GM21390 (cell line): Measurements from ENCODE around the gene RSPO3.

Source experiments
- ATAC-seq: cut with Tn5 transposase; IDR thresholded peaks from one replicate; pipeline ENCODE4 v1.9.1; 2021; ENCODE audit not compliant: unreplicated experiment

Gene RSPO3

DNA sequence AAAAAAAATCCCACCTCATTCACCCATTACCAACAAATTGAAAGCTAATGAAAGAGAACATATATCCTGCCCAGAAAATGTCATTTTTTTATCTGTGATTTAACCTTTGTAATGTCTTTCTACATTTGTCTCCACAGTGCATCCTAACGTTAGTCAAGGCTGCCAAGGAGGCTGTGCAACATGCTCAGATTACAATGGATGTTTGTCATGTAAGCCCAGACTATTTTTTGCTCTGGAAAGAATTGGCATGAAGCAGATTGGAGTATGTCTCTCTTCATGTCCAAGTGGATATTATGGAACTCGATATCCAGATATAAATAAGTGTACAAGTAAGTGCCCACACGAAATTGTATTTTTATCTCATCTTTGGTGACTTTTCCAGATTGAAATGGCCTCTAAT is 30.0 kb downstream of the RSPO3 start:
- no peak for ATAC-seq

DNA sequence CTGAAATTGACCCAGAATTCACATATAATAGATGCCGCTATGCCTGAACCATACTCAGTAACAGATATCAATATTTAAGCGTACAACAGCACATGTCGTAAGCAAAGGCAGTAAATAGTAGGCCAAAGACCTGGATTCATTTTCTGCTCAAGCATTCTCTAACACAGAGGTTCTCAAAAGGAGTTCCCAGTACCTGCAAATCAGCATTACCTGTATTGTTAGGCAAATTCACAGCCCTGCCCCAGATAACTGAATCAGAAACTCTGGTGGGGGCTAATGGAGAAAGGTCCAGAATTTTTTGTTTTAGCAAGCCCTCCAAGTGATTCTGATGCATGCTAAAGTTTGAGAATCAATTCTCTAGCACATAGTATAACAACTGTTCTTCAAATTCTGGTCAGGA is 36.0 kb downstream of the RSPO3 start:
- no peak for ATAC-seq

DNA sequence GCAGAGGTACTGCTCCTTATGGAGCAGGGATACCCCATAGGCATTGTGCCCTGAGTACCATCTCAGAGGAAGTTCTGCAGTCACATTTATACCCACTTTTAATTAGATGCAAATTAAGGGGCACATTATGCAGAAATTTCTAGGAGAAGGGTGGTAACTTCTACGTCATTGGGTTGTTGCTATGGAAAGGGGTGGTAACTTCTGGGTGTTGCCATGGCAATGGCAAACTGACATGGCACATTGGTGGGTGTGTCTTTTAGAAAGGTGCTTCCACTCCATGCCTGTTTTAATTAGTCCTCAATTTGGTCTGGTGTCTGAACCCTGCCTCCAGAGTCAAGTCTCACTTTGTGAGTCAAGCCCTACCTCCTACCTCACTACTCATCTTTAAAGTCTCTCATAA is 42.0 kb downstream of the RSPO3 start:
- ATAC-seq, result no peak

DNA sequence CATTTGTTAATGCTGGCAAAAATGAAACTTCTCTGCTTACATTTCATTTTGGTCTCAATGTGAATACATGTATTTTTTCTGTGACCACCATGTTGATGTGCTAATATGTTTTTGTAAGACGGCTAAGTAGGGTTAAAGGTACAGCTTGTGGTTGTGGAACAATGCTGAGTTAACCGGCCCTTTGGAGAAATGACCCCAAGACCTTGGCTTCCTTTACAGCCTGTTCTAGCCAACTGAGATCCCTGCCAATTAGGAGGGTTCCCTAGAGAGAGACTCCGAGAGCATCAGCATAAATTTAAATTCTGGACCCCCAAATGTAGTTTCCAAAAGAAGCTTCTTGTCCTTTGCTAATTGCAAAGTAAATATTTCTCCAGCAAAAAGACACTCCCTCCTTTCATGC is 44.4 kb downstream of the RSPO3 start:
- no peak for ATAC-seq

DNA sequence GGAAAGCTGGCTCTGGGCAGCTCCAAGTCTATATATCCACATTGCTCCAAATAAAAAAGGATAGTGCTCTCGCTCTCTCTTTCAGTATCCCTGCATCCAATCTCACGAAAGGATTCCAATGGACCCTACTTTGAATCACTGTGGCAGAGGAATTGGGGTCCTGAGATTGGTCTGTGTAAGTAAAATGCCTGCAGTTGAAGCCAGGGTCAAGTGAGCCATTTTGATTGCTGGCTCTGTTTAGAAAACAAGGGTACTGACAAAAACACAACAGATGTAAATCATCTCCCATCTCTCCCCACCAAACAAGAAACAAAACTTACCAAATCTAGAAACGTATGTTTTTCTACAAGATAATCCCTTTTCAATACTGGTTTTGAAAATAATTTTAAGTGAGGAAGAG is 45.6 kb downstream of the RSPO3 start:
- ATAC-seq, result no peak

DNA sequence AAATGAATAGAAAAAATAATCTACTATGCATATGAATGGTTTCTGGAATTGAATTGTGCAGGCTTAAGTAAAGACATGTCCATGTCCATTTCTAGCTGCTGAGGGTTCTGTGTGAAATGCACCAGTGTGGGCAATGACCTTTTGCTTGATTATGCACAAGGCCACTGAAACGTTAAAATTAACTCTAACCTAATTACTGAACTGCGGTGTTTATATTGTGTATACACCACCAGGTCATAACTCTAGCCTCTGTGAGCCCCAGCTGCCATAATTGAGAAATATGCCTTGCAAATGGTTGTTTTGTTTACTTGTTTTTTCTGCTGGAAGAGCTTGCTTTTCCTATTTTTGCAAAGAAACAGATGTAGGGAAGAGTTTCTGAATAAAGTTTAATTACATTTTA is 46.1 kb downstream of the RSPO3 start:
- ATAC-seq, result no peak

DNA sequence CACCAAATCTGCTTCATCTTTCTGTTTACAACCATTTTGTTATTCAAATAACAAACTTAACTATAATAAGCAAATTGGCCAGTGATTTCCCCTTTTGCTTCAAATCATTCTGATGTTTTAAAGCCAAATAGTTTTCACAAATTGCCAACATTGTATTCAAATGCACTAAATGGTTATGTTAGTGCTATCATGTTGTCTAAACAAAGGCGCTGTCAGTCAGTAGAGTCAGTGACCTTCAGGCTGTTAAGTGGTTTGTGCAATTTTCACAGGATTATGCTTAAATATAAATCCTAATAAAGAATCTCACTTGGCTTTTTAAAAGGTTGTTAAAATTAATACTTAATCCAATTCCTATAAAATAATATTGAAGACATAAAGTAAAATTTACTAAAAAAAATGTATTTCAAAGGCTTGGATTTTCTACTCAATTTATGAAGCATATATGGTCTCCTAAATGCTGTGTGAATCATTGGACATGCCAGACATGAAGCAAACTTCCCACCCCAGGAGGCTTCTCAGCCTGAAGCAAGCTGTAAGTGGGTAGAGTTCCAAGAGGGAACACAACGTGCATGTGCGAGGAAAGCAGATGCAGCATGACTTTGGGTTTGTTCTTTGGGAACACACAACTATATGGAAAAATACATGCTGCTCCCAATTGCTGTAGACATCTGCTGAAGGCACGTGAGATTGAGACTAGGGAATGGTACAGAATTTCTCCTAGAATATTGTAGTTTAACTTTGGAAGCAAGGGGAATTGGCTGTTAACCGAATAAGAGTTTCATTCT is 54.9 kb downstream of the RSPO3 start:
- ATAC-seq, result no peak

DNA sequence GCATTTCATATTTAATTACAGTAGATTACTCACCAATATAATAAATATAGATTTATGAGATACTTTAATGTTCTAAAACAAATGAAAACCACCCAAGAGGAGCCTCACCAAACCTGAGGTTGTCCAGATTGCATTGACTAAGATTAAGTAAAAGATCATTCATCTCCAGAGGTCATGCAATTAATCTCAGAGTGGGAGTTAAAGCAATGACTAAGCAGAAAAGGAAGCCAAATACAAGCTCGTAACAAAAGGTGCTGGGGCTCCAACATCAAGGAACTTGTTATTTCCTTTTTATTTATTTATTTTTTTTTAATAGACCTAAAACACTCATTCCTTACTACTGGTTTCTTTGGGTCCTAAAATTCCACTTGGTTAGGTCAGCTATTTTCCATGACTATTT is 57.7 kb downstream of the RSPO3 start:
- no peak for ATAC-seq

DNA sequence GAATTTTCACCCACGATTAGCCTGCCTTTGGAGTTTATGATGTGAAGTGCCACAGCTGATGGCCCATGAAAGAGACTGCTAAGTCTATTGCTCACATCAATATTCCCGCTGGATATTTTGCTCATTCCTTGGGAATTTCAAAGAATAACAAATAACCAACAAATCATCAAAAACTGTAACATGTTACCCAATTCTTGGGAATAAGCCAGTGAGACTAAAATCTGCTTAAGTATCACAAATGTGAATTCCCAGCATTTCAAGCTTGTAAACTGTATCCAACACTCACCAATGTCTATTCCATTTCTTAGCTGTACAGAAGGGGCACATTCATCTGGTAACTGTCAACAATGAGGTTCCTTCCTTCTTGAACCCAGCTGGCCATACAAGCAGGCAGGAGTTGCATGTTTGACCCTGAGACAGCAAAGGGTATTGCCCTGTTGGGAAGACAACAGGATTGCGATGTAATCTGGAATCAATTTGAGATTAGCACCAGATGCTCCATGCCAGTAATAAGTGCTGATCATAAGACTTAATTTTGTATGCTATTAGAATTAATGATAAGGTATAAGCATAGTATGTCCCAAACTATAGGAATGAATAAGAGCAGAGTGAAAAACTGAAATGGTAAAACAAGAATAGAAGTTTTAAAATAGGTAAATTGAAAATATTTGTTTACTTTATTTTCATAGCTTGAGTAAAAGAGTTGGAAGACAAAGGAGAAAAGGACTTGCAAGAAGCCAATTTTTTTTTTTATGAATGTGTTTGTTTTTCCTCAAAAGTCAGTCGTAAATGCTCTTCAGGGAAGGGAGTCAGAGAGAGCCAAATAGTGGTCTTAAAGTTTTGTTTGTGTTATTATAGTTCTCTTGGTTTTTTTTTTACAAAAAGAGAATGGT is 58.8 kb downstream of the RSPO3 start:
- ATAC-seq, result no peak

DNA sequence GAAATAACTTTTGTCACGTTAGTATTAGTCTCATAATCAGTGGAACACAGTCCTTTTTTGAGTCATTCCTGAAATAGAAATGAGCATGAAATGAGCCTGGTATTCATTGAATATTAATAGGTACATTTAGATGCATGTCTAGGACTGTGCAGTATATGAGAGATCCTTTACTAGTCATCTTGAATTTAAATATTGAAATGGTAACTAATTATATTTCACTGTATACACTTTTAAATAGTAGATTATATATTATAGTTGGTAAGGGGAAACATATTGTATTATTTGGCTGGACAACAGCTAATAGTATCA is 59.4 kb downstream of the RSPO3 start:
- ATAC-seq, result no peak

DNA sequence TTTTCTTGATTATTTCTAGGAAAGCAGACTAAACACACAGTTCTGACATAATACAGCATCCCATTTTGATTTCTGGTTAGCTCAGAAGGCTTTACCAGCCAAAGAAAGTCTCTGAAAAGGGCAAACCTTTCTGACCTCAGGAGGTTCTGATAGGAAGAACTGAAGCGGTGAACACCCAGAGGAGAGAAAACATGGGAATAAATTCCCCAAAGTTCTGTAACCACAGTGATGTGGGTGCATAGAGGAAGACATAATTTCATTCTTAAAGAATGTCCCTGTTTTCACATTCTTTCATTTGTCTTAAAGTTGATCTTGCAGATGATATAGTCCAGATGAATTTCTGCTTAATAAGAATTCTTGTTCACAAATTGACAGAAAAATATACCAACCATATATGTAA is 60.3 kb downstream of the RSPO3 start:
- no peak for ATAC-seq

DNA sequence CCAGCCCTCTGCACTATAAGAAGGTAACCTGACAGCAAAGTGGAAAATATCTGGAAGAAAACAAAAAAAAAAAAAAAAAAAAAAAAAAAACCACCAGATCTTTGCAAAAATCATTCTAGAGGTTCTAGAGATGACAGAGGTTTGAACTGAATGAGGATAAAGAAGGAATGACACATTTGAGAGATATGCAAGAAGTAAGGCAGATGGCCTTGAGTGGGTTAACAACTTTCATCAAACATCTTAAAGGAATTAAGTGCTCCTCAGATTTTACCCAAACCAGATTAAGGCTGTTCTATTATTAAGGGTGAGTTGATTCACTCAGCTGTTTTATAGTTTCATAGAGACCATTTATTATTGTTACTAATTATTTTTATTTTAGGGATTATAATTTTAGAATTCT is 62.0 kb downstream of the RSPO3 start:
- ATAC-seq, result no peak

DNA sequence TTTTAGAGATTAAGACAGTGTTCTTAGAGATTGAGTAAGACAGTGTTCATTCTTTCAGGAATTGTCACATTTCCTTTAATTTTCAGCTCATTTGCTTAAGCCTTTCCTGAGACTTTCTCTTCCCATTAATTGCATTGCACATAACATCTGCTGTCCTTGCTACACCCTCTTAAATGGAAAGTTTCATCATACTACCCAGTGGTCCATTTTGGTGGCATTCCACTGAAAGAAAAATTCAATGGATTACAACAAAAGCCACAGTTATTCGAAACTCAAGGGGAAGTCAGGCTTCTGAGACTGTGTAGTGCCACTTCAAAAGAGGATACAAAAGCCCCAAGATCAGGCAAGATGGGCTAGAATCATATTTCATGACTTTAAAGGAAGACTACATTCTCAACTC is 64.0 kb downstream of the RSPO3 start:
- no peak for ATAC-seq

DNA sequence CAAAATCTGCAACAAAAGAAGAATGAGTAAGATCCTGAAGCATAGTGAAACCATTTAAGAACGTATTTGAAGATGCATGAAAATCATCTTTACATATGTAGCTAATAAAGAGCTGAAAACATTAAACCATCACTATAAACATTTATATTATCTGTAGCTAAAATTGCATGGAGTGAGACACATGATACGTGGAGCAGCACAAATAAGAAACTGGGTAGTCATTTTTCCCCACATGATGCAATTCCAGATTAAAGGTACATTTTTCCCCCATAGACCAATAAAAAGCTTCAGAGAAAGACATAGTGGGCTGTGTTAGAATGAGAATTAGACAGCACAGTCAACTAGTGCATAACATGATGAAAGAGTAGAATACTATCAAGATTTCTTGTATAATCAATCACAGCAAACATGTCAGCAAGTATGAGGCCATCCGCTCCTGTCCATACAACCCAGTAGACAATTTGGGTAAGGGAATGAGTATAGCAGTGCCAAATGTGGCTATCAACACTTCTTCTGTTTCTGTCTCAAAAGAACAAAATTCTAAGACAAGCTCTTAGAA is 67.0 kb downstream of the RSPO3 start:
- no peak for ATAC-seq

DNA sequence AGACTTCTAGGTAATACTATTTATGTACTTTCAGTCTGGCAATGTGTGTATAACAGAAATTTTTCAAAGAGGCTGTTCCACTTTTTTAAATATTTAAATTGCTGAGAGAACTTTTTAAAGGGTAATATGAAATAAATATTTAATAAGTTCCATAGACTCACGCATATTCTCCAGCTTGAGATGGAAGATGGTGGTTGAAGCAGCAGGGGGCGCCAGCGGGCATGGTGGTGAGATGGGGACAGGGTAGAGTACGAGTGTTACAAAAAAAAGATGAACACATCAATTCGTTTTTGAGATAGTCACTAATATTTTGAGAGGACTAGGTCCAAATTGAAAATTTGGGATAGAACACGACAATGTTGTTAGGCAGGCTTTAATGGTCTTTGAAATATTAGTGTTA is 68.4 kb downstream of the RSPO3 start:
- peak; percentile 77 for ATAC-seq

DNA sequence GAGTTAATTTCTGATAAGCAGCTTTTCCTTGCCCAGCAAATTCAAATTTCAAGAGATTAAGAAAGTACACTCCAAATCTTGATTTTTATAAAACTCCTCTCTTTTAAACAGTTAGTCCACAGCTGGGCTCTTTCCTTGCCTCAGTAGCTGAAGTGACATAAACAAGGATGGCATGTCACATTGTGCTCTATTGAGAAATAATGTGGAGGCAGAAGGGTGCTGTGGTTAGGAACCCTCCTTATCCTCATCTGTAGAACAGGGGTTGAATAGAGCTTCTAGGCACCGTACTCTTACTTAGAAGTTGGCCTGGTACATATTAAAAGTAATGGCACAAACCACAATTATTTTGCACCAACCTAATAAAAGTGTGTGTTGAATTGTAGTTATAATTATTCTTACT is 70.3 kb downstream of the RSPO3 start:
- ATAC-seq, result no peak

DNA sequence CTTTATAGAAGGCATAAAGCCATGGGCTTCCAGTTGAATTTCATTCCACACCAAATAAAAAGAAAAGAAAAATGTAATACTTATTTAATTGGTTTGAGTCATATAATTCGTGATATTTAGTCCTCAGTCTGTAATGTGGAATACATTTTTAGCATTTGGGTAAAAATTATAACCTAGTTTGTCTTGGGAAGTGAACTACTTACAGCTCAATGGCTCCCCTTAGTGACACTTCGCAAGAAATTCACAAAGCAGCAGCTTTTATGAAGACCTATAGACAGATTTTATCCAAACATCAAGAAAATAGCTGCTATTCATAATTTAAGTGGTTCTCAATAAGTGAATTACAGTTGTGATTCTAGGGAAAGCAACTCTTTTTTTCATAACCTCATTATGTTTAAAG is 72.1 kb downstream of the RSPO3 start:
- ATAC-seq, result peak; percentile 43

DNA sequence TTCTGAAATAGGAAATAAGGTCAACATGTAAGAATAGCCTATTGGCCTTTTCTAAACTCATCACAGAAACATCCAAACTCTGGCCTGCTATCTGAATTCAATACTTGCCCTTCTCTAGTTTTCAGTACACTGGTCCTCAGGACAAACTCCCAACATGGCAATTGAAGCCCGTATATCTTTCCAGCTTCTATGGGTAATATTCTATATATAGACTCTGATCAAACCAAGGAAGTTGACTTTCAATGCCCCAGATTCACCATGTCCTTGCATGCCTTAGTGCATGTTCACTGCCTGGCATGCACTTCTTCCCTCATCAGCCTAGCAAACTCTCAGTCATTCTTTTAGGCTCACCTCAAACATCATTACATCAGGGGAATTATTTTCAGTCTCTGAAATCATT is 73.2 kb downstream of the RSPO3 start:
- ATAC-seq, result no peak

DNA sequence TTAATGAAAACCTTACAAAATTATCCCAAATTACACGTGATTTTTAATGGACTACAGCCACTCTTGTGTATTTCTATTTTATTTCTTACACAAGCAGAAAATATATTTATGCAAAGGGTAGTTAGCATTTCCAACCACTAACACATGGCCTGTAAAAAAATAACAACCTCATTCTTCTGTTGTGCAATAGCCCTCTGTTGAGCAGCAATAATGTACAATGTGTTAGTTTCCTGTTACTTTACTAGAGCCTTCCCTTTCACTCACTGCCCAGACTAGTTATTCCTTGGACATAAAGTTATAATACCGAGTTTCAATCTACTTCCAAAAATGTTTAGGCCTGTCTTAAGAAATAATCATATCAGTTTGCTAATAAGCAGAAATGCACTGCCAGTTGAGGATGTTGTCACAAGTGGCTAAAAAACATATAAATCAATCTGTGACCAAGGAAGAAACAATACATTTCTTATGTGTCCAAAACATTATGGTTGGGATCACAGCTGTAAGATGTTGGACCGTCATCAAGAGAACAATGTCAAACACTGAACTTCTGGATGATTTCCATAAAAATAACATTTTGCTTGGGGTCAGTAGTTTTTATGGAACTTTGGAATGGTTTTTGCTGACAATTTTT is 74.6 kb downstream of the RSPO3 start:
- no peak for ATAC-seq

DNA sequence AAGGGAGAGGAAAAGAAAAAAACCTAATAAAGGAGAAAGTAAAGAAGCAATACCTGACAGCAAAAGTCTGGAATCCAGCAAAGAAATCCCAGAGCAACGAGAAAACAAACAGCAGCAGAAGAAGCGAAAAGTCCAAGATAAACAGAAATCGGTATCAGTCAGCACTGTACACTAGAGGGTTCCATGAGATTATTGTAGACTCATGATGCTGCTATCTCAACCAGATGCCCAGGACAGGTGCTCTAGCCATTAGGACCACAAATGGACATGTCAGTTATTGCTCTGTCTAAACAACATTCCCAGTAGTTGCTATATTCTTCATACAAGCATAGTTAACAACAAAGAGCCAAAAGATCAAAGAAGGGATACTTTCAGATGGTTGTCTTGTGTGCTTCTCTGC is 77.4 kb downstream of the RSPO3 start:
- no peak for ATAC-seq

DNA sequence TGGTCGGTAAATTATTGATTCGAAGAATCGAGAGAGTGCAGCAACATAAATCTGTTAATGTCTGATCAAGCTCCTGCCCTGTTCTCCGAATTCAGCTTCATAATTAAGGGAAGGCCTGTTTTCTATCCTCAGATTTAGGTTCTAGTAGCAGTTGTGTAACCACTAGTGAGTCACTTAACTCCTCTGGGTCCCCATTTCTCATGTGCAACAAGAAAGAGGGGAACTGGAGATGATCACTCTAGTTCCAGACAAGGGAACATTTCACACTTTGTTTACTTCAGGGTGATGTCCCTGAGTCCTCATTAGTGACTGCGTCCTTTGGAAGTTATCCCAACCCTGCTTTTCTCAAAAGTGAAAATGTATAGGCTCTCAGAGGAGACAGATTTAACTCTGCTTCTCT is 80.1 kb downstream of the RSPO3 start:
- no peak for ATAC-seq

DNA sequence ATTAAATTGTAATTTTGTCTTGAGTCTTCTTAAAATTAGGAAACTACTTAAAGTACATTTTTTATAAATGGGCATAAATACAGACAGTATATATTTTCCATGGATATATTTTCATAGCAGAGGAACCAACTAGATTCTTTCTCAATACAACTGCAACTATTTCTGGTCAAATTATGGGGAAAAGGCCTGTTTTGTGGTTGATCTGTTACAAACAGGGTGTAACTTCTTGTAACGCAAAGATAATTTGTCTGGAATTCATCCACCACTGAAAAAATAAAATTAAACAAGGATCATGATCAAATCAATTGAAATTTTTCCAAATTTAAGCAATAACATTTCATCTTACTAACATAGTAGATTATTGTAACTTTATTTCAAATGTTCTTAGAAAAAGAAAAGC is 81.0 kb downstream of the RSPO3 start:
- no peak for ATAC-seq
